ENCODE results near the gene NPTN. TPM values are rescaled to one million over a fixed set of nuclear protein-coding genes. Genes with fewer than 3 reads are reported as not detected.

NPTN gene
- total RNA-seq, 1 experiment from 2014 or later: 83.3 TPM

Other genes starting within 250 kb of the NPTN start
- not detected in 2 replicates for gene REC114, start 190.2 kb downstream of the NPTN start, total RNA-seq (2014; rRNA removed; shearing (Covaris generic))
- 27.2 and 35.2 TPM in 2 replicates for gene CD276, start 51.0 kb upstream of the NPTN start, total RNA-seq (2014; rRNA removed; shearing (Covaris generic))
- gene INSYN1, start 120.0 kb upstream of the NPTN start, total RNA-seq (2014; rRNA removed; shearing (Covaris generic)): 2.4 and 2.5 TPM in 2 replicates
- gene TBC1D21, start 240.2 kb upstream of the NPTN start, total RNA-seq (2014; rRNA removed; shearing (Covaris generic)): not detected in 2 replicates